ENCODE results near the gene PRKCA. TPM values are rescaled to one million over a fixed set of nuclear protein-coding genes. Genes with fewer than 3 reads are reported as not detected.

Gene PRKCA
- total RNA-seq, 3 donors from 2014 or later (not counting 1 experiment from before 2014, with no cell fraction given) = 19.6 to 29.0 (median 20.4) TPM

- Histone ChIP-seq H3K4me3 (ENCODE audit: low read length) (no peak overlapping the region), H3K36me3 (ENCODE audit: control insufficient read depth, insufficient read depth, low read length) (no peaks in the 10 kb centered on the region), H3K9me3 (ENCODE audit: control insufficient read depth, insufficient read depth, low read length) (no peaks in the 10 kb centered on the region), H3K27me3 (ENCODE audit: control insufficient read depth, insufficient read depth, low read length) (no peaks in the 10 kb centered on the region), H3K4me1 (ENCODE audit: control insufficient read depth, insufficient read depth, low read length) (peaks cover 5% of the 10 kb centered on the region), H3K27ac (ENCODE audit: low read length) (no peak overlapping the region)
- Mint-ChIP-seq H3K4me3 (no peak overlapping the region), H3K9me3 (no peaks in the 10 kb centered on the region), H3K27me3 (ENCODE audit: low read depth in 2 of 2) (no peaks in the 10 kb centered on the region), H3K36me3 (no peaks in the 10 kb centered on the region), H3K4me1 (peaks cover 7 to 15% of the 10 kb centered on the region in 2 donors), H3K27ac (no peak overlapping the region)
- WGBS (ENCODE audit: insufficient coverage) = 90% methylated on average over 15 of the region's 15 CpGs
- DNase-seq (no peak), ATAC-seq (no peak)
- TF ChIP-seq, protein P1, sequence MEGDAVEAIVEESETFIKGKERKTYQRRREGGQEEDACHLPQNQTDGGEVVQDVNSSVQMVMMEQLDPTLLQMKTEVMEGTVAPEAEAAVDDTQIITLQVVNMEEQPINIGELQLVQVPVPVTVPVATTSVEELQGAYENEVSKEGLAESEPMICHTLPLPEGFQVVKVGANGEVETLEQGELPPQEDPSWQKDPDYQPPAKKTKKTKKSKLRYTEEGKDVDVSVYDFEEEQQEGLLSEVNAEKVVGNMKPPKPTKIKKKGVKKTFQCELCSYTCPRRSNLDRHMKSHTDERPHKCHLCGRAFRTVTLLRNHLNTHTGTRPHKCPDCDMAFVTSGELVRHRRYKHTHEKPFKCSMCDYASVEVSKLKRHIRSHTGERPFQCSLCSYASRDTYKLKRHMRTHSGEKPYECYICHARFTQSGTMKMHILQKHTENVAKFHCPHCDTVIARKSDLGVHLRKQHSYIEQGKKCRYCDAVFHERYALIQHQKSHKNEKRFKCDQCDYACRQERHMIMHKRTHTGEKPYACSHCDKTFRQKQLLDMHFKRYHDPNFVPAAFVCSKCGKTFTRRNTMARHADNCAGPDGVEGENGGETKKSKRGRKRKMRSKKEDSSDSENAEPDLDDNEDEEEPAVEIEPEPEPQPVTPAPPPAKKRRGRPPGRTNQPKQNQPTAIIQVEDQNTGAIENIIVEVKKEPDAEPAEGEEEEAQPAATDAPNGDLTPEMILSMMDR (IDR thresholded peaks at IDR 0.05) = no peak
- intact Hi-C loops (cut with micrococcal nuclease) = no loop called here
Observed at GRCh38 chr17:66580184-66580955, 278.0 kb downstream of the PRKCA start.

GRCh38 chr17:66580956-66581391 is 278.6 kb downstream of the PRKCA start:
- Histone ChIP-seq H3K36me3 (ENCODE audit: control insufficient read depth, insufficient read depth, low read length) (no peaks in the 10 kb centered on the region), H3K4me1 (ENCODE audit: control insufficient read depth, insufficient read depth, low read length) (peaks cover 5% of the 10 kb centered on the region), H3K4me3 (ENCODE audit: low read length) (no peak overlapping the region), H3K27ac (ENCODE audit: low read length) (no peak overlapping the region), H3K9me3 (ENCODE audit: control insufficient read depth, insufficient read depth, low read length) (no peaks in the 10 kb centered on the region), H3K27me3 (ENCODE audit: control insufficient read depth, insufficient read depth, low read length) (no peaks in the 10 kb centered on the region)
- WGBS (ENCODE audit: insufficient coverage) = 73% methylated on average over 3 of the region's 3 CpGs
- H3K4me1 Mint-ChIP-seq = peaks cover 7 to 15% of the 10 kb centered on the region in 2 donors
- H3K27me3 Mint-ChIP-seq (ENCODE audit: low read depth in 2 of 2) = no peaks in the 10 kb centered on the region
- intact Hi-C loops (cut with micrococcal nuclease) = no loop called here
- TF ChIP-seq, protein P1 (IDR thresholded peaks at IDR 0.05) = no peak
- ATAC-seq (no peak), DNase-seq (no peak)
- H3K27ac Mint-ChIP-seq = no peak overlapping the region
- H3K36me3 Mint-ChIP-seq = no peaks in the 10 kb centered on the region
- H3K9me3 Mint-ChIP-seq = no peaks in the 10 kb centered on the region
- H3K4me3 Mint-ChIP-seq = no peak overlapping the region

DNA sequence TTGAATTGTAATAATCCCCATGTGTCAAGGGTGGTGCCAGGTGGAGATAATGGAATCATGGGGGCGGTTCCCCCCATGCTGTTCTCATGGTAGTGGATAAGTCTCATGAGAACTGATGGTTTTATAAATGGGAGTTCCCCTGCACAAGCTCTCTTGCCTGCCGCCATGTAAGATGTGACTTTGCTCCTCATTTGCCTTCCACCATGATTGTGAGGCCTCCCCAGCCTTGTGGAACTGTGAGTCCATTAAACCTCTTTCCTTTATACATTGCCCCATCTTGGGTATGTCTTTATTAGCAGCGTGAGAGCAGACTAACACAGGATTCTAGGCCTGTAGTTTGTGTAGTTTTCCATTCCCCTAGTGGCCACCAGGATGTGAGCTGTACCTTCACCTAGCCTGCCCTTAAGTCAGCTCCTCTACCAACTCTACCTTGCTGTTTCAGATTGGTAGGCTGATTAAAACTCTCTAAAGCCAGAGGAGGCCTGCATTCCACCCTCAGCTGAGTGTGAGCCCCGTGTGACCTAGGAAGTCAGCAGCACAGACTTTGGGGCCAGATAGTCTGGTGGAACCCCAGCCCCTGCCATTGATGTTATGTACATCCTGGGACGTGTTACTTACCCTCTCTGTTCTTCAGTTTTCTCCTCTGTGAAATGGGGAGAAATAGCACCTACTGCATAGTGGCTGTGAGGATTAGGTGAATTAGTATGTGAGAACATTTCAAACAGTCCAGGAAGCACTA is 280.1 kb downstream of the PRKCA start:
- DNase-seq (no peak), ATAC-seq (no peak)
- Mint-ChIP-seq H3K27ac (no peak overlapping the region), H3K36me3 (no peaks in the 10 kb centered on the region), H3K9me3 (no peaks in the 10 kb centered on the region), H3K4me3 (no peak overlapping the region), H3K27me3 (ENCODE audit: low read depth in 2 of 2) (no peaks in the 10 kb centered on the region), H3K4me1 (peaks cover 7 to 15% of the 10 kb centered on the region in 2 donors)
- Histone ChIP-seq H3K4me3 (ENCODE audit: low read length) (no peak overlapping the region), H3K27ac (ENCODE audit: low read length) (no peak overlapping the region), H3K27me3 (ENCODE audit: control insufficient read depth, insufficient read depth, low read length) (no peaks in the 10 kb centered on the region), H3K36me3 (ENCODE audit: control insufficient read depth, insufficient read depth, low read length) (no peaks in the 10 kb centered on the region), H3K4me1 (ENCODE audit: control insufficient read depth, insufficient read depth, low read length) (peaks cover 5% of the 10 kb centered on the region), H3K9me3 (ENCODE audit: control insufficient read depth, insufficient read depth, low read length) (no peaks in the 10 kb centered on the region)
- 92% methylated on average over 5 of the region's 5 CpGs for WGBS (ENCODE audit: insufficient coverage)
- TF ChIP-seq, protein P1 (IDR thresholded peaks at IDR 0.05) = no peak
- intact Hi-C loops (cut with micrococcal nuclease) = no loop called here
